Measurements from ENCODE around the gene DLGAP1.

The DLGAP1 gene

DNA sequence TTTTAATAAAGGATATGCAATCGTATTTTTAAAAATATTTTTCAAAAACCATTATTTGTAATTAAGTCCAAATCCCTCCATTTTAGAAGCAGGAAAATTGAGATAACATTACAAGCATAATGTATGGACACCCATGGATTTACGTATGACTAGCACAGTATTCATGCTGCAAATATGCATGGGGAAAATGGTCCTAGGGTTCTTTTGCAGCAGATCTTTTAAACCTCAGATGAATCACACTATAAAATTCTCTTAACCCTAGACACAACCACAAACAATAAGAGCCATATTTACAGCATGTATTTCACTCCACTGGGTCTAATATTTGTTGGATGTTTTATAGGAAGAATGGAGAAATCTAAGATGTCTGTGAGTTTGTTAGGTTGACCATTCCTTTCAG lies 551.8 kb downstream of the DLGAP1 start:
- no peak for DNase-seq

DNA sequence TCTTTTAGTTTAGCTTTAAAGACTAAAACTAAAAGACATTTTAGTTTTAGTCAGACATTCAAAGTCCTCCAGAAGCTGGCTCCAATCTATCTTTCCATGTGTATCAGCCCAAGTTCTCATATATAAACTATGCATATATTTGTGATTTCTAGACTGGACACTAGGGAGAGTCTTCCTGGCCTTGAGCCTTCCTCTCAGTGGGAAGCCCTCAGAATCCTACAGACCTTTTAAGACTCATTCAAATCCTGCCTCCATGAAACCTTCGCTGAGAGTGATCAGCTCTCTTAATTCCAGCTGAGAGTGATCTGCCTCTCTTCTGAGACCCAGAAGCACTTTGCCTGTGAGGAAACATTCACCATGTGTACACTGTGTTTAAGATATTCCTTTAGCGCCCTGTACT lies 552.4 kb downstream of the DLGAP1 start:
- no peak for DNase-seq

DNA sequence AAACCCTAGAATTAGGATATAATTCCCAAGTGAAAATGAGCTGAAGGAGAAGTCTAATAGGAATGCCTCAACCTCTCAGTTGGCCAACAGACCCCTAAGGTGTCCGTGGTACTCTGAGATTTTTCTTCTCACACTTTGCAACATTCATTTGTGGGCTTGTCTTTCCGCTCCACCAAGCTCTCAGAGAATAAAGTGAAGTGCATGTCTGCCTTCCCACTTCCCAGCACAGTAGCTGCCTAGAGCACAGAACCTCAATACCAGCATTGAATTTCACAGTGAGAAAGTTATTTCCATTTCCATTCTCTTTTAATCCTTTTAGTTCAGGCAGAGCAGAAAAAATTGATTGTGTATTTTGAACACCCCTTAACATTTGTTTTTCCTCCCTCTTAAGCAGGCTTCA lies 553.3 kb downstream of the DLGAP1 start:
- no peak for DNase-seq

DNA sequence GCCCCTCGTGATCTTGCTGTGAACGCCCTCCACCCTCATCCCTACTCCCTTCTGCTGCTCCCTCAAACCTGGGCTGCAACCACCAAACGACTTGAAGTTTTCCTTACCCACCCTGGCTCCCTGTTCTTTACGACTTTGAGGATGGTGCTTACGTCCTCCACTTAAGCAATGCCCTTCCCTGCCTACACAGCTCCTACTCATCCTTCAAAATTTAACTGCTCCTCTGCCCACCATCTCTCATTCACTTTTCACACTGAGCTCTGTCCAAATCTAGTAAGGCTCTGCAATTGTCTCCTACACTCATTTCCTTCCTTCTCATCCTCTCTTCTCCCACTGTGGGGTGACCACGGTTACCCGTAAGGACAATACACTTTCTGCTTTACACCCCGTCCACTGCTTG lies 554.1 kb downstream of the DLGAP1 start:
- DNase-seq: no peak

DNA sequence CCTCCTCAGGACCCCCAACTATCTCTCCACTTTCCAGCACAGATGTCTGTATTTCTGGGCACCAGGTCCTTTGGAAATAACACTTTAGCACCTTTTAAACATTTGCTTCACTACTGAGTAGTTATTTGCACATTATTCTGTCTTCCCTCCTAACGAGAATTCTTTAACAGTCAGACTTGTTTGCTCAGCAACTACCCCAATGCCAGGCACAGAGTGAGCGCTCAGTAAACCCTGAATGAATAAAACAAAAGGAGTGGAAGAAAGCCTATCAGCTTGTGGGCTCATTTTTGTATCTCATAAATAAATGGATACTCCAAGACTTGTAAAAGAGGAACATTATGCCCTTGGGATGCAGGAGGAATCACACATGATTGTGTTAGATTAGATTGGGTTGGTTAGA lies 554.8 kb downstream of the DLGAP1 start:
- DNase-seq: no peak

DNA sequence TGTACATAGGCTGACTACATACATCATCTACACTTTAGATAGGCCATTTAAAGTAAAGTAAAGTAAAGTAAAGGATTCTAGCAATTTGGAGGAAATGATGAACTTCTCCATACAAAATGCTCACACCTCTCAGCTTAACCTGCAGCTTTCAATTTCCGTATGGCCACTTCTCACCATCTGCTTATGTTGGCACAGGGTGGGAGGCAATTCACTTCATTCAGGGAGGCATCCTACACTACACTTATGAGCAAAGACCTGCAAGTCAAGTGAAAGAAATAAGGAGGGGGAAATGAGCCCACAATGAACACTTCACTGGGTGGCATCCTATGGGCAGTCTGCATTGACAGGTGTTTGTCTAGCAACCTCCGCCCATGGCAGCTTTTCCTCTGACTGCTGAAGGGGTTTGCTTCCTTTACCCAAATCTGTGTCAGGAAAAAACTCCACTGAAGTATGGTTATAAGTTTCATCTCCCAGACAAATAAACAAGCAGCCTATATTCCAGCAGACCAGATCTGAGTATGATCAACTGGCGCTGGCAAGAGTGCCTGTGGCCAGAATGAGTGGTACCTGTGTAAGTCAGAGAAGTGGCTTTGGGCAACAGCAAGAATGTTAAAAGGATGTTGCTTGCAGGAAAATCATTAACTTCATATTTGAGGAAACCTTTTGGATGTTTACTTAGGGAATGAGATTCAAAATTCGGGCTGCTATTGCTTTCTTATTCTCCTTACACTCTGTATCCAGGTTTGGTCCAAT lies 556.1 kb downstream of the DLGAP1 start:
- no peak for DNase-seq

DNA sequence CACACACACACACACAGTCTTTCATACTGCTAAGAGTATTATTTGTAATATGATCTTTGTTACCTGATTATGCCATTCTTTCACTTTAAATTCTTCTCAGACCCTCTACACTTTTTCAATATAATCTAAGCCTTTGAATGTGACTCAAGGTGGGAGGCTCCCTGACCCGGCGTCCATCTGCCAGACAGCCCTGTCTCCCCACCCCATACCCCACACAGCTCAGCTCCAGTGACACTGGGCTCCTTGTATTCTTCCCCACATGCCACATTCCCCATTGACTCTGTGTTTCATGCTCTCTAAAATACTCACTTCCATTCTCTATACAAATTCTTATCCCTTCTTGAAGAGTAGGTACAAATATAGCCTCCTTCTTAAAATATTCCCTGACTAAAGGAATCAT lies 563.0 kb downstream of the DLGAP1 start:
- DNase-seq: no peak

DNA sequence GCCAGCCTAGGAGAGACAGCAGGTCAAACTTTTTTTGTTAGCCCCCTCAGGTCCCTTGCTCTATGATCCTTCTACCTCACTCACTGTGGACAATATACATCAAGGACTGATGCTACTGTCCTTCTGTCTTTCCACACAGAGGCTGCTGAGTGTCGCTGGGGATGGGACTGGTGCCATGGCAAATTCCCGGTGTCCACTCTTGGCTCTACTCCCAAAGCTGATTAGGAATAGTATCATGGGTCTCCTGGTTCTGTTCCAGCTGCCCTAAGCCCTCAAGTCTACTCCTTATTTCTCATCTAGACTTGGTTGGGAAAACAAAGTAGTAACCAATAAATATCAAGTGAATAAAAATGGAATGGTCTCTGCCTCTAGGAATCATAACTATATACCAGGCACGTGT lies 563.9 kb downstream of the DLGAP1 start:
- no peak for DNase-seq

DNA sequence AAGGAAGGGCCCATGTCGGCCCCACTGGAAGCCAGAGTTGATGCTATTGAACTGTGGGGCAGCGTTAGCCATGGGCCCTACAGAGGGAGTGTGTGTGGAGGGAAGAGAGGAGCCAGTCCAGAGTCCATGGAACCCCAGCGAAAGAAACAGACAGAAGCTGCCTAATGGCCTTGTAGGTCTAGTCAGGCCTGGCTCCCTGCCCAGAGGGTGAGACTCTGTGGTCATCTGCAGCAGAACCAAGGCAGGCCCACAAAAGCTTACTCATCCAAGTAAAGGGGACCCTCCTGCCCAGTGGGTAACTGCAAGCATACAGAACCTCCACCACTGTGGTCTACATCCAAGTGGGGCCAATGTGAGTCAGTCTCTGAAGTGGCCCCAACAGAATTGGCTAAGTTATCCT lies 565.3 kb downstream of the DLGAP1 start:
- no peak for DNase-seq

DNA sequence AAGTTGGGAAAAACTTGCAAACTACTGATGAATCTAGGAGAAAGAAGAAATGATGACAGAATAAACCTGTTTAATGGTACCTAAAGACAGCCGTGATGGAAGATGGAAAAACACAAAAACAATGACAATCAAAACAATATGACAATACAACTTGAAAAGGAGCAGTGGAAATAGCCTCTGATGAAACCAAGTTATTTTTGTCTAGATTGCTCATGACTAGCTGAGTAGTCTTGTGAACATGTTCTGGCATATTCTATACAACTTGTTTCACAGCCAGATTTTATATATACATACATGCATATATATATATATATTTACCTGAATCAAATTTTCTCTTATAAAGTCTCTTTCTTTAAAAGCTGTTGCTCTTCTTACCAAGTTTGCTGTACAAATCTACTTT lies 566.0 kb downstream of the DLGAP1 start:
- no peak for DNase-seq

DNA sequence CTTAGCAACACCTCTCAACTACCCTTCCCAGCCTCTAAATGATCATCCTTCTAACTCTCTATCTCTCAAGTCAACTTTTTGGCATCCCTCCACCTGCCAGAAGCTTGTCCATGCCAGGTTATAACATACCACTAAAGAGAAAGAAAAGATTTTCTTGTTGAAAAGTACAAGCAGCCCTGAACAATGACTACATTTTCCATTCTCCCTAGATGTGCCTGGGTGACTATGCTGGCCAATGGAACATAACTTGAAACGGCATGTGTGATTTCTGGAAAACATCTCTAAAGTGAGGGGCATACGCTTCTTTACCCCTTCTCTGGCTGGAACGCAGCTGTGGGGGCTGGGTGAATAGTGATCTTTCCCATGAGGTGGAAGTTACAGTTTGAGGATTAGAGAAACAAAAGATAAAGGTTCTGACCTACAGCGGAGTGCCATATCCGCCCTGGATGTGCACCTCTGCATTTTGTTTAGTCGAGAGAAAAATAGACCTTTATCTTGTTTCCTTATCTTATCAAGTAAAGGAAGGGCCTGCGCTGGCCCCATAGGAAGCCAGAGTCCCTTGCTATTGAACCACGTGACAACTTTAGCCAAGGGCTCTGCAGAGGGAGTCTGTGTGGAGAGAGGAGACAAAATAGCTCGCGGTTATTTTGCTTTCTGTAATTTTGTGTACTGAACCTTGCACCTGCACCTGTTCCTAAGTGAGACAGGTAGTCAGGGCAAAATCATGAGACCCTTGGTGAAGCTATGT lies 568.4 kb downstream of the DLGAP1 start:
- no peak for DNase-seq

DNA sequence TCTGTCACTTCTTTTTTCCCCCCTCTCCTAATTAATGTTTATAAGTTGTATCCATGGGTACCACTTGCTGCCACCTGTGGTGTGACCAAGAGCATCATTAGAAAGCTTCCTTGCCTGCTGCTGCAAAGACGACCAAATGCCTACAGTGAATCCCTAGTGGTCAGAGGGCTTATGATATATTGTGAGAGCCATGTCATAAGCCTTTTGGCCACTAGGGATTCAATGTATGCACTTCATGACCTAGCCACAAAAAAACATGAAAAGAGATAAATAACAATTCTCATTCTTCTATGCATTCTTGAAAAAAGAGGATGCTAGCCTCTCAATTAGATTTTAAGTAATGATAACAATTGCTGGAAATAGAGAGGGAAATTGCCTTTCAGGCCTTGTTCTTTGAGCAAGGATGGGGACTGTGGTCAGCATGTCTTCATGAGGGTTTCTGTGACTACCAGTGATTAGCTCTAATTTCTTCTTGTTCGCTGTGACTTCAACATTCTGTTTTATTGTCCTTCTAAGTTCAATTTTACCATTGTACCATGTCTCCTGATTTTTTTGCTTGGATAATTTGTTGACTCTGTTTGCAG lies 569.8 kb downstream of the DLGAP1 start:
- no peak for DNase-seq

DNA sequence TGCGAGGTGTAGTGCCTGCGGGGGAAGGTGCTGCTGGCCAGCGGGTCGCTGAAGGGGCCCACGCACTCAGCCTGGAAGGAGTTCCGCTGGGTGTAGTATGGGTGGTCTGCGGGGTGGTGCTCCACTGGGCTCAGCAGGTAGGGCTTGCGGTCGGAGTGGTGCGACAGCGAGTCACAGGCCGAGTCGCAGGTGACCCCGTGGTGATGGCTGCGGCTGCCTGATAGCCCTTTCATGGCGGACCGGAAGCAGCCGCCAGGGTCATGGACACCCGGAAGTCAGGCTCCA lies 575.3 kb downstream of the DLGAP1 start:
- DNase-seq: no peak

DNA sequence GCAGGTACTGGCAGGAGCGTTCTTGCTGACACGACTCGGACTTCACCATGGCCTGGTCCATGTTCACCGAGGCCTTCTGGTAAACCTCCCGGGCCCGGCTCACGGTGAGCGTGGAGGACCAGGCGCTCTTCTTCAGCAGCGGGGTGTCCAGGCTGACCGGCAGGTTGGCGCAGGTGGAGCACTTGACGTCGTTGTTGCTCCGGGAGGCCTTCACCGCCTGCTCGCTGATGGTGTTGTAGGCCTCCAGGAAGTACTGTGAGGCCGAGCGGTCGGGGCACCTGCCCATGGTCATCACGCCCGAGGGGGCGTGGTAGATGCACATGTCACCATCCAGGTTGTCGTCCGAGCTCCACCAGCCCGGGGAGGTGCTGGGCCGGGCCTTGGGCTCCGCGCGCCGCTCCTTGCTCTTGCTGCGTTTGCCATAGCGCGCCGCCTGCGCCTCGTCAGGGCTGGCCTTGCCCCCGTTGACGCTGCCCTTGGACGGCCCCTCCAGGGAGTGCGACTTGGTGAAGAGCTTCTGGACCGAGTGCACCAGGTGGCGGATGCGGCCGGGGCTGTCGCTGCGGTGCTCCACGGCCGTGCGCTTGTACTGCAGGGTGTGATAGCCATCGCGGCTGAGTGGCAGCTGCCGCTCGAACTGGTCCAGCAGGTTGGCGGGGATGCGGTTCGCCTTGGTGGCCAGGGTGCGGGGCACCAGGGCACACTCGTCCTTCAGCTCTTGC lies 575.8 kb downstream of the DLGAP1 start:
- no peak for DNase-seq

DNA sequence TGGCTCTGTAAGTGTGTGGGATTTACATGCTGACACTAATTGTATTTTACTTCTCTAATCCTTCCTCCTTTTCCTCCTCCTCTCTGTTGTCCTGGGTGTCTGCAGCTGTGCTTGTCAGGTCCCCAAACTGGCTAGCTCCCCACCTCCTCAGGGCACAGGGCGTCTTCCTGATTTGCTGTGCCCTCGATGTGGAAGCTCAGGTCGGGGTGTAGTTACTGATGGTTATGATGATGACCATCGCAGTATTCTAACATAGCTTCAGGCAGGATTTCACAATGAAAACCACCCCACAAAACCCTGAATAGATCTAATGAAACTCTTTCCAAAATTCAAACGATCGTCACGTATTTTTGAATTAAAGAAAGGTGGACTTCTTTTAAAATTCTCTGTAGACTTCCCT lies 576.7 kb downstream of the DLGAP1 start:
- no peak for DNase-seq

DNA sequence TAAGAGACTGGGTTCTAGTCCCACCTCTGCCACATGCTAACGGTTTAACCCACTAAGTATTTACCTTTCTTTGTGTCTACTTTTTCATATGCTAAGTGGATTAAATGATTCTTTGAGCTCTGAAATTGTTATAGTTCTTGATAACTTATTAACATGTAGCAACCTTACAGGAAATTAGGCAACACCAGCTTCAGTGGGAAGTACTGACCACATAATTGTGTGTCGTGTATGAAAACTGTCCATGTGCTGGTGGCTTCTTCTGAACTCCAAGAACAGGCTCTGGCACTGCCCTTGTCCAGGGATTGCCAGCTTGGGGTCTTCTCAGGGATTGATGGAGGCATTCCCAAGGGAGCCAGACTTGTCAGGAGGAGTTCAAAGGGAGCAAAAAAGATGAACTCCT lies 577.4 kb downstream of the DLGAP1 start:
- DNase-seq: no peak

DNA sequence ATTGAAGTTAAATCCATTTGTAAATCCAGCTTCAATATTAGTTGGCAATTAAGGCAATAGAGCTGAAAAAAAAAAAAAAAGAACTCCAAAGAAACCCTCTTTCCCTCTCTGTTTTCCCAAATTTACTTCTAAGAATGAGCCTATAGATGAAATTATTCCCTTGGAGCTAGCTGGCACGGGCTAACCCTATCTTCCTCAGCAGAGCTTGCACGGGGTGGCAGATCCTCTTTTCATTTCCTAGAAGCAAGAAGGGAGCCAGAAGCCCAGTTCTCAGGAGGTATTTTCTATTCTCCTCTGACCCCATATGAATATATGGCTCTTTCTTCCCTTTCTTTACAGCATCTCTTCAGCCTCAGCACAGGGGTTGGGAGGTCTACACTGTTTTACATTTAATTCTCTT lies 579.1 kb downstream of the DLGAP1 start:
- DNase-seq: no peak

DNA sequence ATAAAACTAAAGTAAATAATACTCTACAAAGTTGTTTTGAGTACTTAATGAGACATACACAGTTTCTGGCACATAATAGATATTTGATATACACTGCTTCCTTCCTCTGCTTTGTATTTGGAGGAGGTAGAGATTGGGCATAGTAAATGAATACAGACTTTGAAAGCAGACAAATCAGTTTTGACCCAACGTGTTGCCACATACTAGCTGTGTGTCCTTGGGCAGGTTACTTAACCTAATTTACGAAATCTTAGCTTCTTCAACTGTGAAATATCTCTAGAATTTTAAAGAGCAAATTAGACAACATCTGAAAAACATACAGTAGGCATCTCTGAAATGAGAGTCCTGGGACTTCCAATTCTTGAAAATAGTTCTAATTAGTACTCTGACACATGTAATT lies 579.7 kb downstream of the DLGAP1 start:
- DNase-seq: no peak

DNA sequence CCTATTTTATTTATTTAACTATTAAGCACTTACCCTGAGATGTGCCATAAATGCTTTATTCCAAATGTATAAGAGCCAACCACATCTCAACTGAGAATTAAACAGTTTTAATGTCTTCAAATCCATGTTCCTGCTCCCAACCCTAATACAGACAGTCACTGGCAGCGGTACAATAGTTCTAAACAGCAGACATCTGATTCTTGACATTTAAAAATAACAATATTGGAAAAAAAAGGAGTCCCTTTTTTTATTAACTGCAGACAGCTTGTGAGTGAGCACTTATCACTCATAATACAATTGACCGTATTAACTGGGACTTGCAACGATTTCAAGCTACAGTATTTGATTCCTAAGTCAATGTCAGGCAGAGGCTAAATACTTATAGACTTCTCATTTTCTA lies 580.5 kb downstream of the DLGAP1 start:
- no peak for DNase-seq

DNA sequence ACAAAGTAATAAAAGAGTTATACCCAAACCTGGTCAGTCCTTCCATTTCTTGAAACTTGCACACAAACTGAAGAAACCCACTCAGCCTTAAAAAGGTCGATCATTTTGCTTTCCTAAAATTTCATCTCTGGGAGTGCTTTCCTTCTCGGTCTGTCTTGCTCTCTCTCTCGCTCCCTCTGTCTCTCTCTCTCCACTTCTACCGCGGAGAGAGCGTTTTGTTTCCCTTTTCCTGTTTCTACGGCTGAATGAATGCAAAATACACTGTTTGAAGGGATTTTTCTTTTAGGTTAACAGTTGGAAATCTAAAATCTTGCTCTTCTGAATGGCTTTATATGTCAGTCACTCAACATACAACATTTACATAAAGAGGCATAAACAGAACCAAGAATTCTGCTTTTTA lies 581.0 kb downstream of the DLGAP1 start:
- no peak for DNase-seq

DNA sequence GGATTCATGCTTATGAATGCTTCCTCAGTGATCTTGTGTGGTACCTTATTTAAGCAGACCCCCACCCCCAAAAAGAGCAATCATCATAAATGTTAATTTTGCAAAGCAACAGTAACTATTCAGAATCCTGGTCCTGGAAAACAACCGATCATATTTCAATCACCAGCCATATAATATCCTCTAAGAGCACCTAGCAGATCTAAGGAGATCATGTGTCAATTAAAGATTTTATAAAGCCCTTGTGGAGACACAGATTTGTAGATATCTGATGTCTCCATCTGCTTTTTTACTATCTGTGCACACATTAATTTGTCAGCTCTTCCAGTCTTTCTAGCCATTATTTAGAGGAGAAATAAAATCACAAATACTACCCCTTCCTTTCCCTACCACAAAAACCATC lies 581.4 kb downstream of the DLGAP1 start:
- no peak for DNase-seq

DNA sequence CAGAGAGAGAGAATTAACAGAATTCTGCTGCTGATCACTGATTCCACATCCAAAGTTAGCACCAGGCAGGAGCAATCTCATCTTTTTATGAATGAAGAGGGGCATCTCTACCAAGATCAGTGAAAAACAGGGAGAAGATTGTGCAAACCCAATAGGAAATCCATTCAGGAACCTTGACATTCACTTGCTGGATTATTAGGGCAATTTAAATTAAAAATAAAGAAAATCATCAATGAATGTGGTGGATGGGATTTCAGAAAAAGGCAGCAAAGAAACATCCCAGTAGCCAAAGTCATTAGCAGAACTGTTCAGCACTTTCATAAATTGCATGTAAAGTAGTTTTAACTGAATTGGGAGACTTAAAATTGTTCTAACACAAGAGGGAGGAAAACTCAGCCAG lies 581.9 kb downstream of the DLGAP1 start:
- no peak for DNase-seq

DNA sequence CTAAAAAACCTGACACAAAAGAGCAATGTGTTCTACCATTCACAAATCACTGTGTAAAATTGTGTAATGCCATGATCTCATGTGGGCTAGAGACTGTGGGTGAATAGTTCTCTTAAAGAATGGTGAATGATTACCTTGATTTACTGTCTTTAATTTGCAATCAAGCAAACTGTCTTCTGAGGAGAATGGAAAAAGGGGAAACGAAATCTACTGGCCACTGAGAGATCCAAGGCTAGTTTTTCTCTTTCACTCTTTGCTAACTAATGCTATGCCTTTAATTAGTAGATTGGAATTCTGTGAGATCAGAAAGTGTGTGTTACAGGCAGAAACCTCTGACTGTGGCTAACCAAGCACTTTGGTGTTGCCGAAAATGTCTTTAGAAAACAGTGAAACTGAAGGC lies 582.5 kb downstream of the DLGAP1 start:
- DNase-seq: no peak

Measured in amygdala (tissue), 56 donors.